HCT116 (cell line): ENCODE data around the gene PRKCD.

Experiments
- EZH2phosphoT487 ChIP-seq: fragments of 200-600 bp; IDR thresholded peaks from 2 replicates; pipeline ENCODE4 v1.6.1; 2018; ENCODE audit warnings: antibody characterized with exemption, borderline replicate concordance
- RAD21 ChIP-seq: IDR thresholded peaks from 2 replicates; pipeline ENCODE4 v1.6.1; 2012; ENCODE audit warnings: low read depth, mild to moderate bottlenecking
- TF ChIP-seq, protein P1 (sequence below), 3 experiments: fragments of 200-600 bp in 1 of 3; sonication (generic) in 1 of 3; IDR thresholded peaks in 2 of 3; conservative IDR thresholded peaks in 1 of 3; 2 replicates each; pipeline ENCODE4 v1.5.1; 2012 to 2017; ENCODE audit warnings: low read depth in 2 of 3, low read length in 2 of 3, antibody characterized with exemption in 1 of 3, borderline replicate concordance in 1 of 3, control low read depth in 1 of 3, mild to moderate bottlenecking in 1 of 3, mixed read lengths in 1 of 3, mixed run types in 1 of 3, moderate library complexity in 1 of 3; ENCODE audit not compliant: insufficient read depth in 1 of 3
- TF ChIP-seq, protein P2 (sequence below): IDR thresholded peaks from 2 replicates; pipeline ENCODE4 v1.6.1; 2012; ENCODE audit warnings: low read depth

DNA sequence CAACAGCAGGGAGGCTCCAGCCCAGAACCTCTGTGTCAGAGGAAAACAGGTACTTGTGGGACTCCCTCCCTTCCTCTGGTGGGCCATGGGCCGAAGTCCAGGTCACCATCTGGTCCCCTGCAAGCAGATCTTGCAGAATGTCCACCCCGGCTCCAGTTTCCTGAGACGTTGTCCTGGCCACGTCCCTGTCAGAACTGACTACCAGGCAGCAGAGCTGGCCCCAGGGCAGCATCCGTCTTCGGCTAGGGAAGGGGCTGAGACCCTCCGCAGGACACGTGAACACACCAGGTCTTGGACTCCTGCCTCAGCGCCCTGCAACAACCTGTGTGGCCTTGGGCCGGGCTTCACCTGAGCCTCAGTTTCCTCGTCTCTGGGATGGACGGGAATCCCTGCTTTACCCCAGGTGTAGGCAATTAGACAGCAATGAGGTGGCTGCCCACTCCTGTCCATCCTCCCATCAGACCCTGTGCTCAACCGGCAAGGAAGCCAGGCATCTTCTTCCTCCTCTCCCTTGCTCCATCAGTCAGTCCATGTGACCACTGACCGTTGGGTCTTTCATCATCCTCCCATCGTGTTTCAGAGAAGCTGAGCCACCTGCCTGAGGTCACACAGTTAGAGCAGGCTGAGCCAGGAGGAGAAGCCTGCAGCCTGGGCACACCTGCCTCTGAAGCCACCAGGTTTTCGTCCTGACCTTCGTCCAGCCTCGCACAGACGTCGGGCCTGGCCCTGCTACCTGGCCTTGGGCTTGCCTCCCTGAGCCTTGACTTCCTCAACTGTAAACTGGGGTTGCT lies 8.9 kb upstream of the PRKCD start:
- TF ChIP-seq EZH2phosphoT487 (no peak), RAD21 (no peak)
- TF ChIP-seq, protein P1, sequence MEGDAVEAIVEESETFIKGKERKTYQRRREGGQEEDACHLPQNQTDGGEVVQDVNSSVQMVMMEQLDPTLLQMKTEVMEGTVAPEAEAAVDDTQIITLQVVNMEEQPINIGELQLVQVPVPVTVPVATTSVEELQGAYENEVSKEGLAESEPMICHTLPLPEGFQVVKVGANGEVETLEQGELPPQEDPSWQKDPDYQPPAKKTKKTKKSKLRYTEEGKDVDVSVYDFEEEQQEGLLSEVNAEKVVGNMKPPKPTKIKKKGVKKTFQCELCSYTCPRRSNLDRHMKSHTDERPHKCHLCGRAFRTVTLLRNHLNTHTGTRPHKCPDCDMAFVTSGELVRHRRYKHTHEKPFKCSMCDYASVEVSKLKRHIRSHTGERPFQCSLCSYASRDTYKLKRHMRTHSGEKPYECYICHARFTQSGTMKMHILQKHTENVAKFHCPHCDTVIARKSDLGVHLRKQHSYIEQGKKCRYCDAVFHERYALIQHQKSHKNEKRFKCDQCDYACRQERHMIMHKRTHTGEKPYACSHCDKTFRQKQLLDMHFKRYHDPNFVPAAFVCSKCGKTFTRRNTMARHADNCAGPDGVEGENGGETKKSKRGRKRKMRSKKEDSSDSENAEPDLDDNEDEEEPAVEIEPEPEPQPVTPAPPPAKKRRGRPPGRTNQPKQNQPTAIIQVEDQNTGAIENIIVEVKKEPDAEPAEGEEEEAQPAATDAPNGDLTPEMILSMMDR (IDR thresholded peaks at IDR 0.05 in 2 of 3, conservative IDR thresholded peaks at IDR 0.05 in 1 of 3; ENCODE audit: borderline replicate concordance in 1 of 3, insufficient read depth in 1 of 3, low read depth in 2 of 3, low read length in 2 of 3) = no peak
- TF ChIP-seq, protein P2, sequence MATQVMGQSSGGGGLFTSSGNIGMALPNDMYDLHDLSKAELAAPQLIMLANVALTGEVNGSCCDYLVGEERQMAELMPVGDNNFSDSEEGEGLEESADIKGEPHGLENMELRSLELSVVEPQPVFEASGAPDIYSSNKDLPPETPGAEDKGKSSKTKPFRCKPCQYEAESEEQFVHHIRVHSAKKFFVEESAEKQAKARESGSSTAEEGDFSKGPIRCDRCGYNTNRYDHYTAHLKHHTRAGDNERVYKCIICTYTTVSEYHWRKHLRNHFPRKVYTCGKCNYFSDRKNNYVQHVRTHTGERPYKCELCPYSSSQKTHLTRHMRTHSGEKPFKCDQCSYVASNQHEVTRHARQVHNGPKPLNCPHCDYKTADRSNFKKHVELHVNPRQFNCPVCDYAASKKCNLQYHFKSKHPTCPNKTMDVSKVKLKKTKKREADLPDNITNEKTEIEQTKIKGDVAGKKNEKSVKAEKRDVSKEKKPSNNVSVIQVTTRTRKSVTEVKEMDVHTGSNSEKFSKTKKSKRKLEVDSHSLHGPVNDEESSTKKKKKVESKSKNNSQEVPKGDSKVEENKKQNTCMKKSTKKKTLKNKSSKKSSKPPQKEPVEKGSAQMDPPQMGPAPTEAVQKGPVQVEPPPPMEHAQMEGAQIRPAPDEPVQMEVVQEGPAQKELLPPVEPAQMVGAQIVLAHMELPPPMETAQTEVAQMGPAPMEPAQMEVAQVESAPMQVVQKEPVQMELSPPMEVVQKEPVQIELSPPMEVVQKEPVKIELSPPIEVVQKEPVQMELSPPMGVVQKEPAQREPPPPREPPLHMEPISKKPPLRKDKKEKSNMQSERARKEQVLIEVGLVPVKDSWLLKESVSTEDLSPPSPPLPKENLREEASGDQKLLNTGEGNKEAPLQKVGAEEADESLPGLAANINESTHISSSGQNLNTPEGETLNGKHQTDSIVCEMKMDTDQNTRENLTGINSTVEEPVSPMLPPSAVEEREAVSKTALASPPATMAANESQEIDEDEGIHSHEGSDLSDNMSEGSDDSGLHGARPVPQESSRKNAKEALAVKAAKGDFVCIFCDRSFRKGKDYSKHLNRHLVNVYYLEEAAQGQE = no peak
